Endothelial cell of umbilical vein (primary cell): ENCODE measurements around the gene ICAM3.
"Not testable (repeated sequence)": the region's sequence is repeated elsewhere in the genome, so short reads cannot be mapped to it uniquely, and the experiment has no call there.

Experiments
- CTCF ChIP-seq, 2 donors: IDR thresholded peaks; 1 replicate in 1 of 2; 2 replicates in 1 of 2; pipeline ENCODE4 v1.5.1; 2011; ENCODE audit warnings: low read length in 2 of 2, mild to moderate bottlenecking in 2 of 2, moderate library complexity in 2 of 2, control low read depth in 1 of 2, inconsistent platforms in 1 of 2, low read depth in 1 of 2; ENCODE audit not compliant: insufficient read depth in 1 of 2; ENCODE audit errors: extremely low read depth in 1 of 2
- MAX ChIP-seq: IDR thresholded peaks from 2 replicates; pipeline ENCODE4 v1.6.1; 2011; ENCODE audit not compliant: insufficient read depth, insufficient read length
- MYC ChIP-seq: IDR thresholded peaks from one replicate; pipeline ENCODE4 v1.6.1; 2011; ENCODE audit warnings: mild to moderate bottlenecking, low read depth, low read length
- POLR2A ChIP-seq: IDR thresholded peaks from 2 replicates; pipeline ENCODE4 v1.6.1; 2012; ENCODE audit warnings: low read depth, mild to moderate bottlenecking, control low read depth, low read length
- POLR2AphosphoS5 ChIP-seq: IDR thresholded peaks from 2 replicates; pipeline ENCODE4 v1.6.1; 2012; ENCODE audit warnings: low read depth, mild to moderate bottlenecking, control low read depth, low read length, moderate library complexity; ENCODE audit not compliant: insufficient read depth

- TF ChIP-seq POLR2A; MYC; MAX; POLR2AphosphoS5; CTCF (IDR thresholded peaks at IDR 0.05; ENCODE audit: extremely low read depth in 1 of 2, insufficient read depth in 1 of 2, low read depth in 1 of 2, low read length in 2 of 2): not testable (repeated sequence)
Measured at GRCh38 chr19:10383223-10383499, 43.7 kb upstream of the ICAM3 start.
